NCI-H1436 treated with DMSO at 0.1 percent for 48 hours (cell line): ENCODE data around the gene IL17B.
"Not testable (repeated sequence)": the region's sequence is repeated elsewhere in the genome, so short reads cannot be mapped to it uniquely, and the experiment has no call there.

Experiments
- DNase-seq: peaks from one replicate; lab custom pipeline; 2025; lab: John Stamatoyannopoulos, UW

The IL17B gene

GRCh38 chr5:149400304-149400703 is 21.2 kb upstream of the IL17B start:
- no peak for DNase-seq

GRCh38 chr5:149399775-149400174 is 20.7 kb upstream of the IL17B start:
- no peak for DNase-seq

- not testable (repeated sequence) for DNase-seq
Measured at GRCh38 chr5:149398747-149399266, 19.7 kb upstream of the IL17B start.

- no peak for DNase-seq
Measured at GRCh38 chr5:149397530-149397929, 18.4 kb upstream of the IL17B start.

- not testable (repeated sequence) for DNase-seq
Measured at GRCh38 chr5:149394996-149395395, 15.9 kb upstream of the IL17B start.

- DNase-seq, result no peak
Measured at GRCh38 chr5:149392718-149393117, 13.6 kb upstream of the IL17B start.

- no peak for DNase-seq
Measured at GRCh38 chr5:149391524-149391923, 12.4 kb upstream of the IL17B start.

GRCh38 chr5:149391076-149391475 is 12.0 kb upstream of the IL17B start:
- not testable (repeated sequence) for DNase-seq

GRCh38 chr5:149389552-149390495 is 10.7 kb upstream of the IL17B start:
- DNase-seq, result no peak

GRCh38 chr5:149388498-149389190 is 9.6 kb upstream of the IL17B start:
- DNase-seq, result no peak

- no peak for DNase-seq
Measured at GRCh38 chr5:149387982-149388381, 8.9 kb upstream of the IL17B start.

GRCh38 chr5:149387081-149387631 is 8.1 kb upstream of the IL17B start:
- DNase-seq, result no peak

GRCh38 chr5:149386166-149386565 is 7.1 kb upstream of the IL17B start:
- DNase-seq, result no peak

GRCh38 chr5:149383399-149383798 is 4.3 kb upstream of the IL17B start:
- no peak for DNase-seq

GRCh38 chr5:149382517-149383220 is 3.6 kb upstream of the IL17B start:
- DNase-seq, result no peak

GRCh38 chr5:149381986-149382338 is 2.9 kb upstream of the IL17B start:
- DNase-seq, result no peak

- no peak for DNase-seq
Measured at GRCh38 chr5:149381261-149381985, 2.3 kb upstream of the IL17B start.

GRCh38 chr5:149380466-149381121 is 1.5 kb upstream of the IL17B start:
- DNase-seq, result no peak

GRCh38 chr5:149379818-149380374 is 804 bp upstream of the IL17B start:
- no peak for DNase-seq

- no peak for DNase-seq
Measured at GRCh38 chr5:149378241-149378820, 761 bp downstream of the IL17B start.
